AG09319 (cell line): ENCODE results near the gene NEK7.

ENCODE experiments used
- DNase-seq: peaks from one replicate; pipeline ENCODE4 v3.0.0-alpha.2; 2010; ENCODE audit warnings: low read depth; ENCODE audit errors: extremely low read depth
- CTCF ChIP-seq: IDR thresholded peaks from 2 replicates; pipeline ENCODE4 v1.5.1; 2011; ENCODE audit warnings: low read depth, mild to moderate bottlenecking, inconsistent platforms, low read length, moderate library complexity

The NEK7 gene

GRCh38 chr1:198361237-198361767, 204.5 kb downstream of the NEK7 start:
- TF ChIP-seq CTCF = no peak

GRCh38 chr1:198363625-198364151, 206.9 kb downstream of the NEK7 start:
- TF ChIP-seq CTCF = no peak

More at GRCh38 chr1:198361237-198361767, 204.5 kb downstream of the NEK7 start:
- DNase-seq = no peak

GRCh38 chr1:198364471-198364870, 207.7 kb downstream of the NEK7 start:
- DNase-seq = no peak
- no peak for TF ChIP-seq CTCF

More at GRCh38 chr1:198363625-198364151, 206.9 kb downstream of the NEK7 start:
- no peak for DNase-seq

GRCh38 chr1:198367296-198367695, 210.5 kb downstream of the NEK7 start:
- DNase-seq = no peak
- TF ChIP-seq CTCF = no peak

- TF ChIP-seq CTCF = no peak
- no peak for DNase-seq
These were observed 214.2 kb downstream of the NEK7 start for GRCh38 chr1:198370996-198371395.
